ENCODE data around the gene ANKRD55.
"Not testable (repeated sequence)": the region's sequence is repeated elsewhere in the genome, so short reads cannot be mapped to it uniquely, and the experiment has no call there.

The ANKRD55 gene

DNA sequence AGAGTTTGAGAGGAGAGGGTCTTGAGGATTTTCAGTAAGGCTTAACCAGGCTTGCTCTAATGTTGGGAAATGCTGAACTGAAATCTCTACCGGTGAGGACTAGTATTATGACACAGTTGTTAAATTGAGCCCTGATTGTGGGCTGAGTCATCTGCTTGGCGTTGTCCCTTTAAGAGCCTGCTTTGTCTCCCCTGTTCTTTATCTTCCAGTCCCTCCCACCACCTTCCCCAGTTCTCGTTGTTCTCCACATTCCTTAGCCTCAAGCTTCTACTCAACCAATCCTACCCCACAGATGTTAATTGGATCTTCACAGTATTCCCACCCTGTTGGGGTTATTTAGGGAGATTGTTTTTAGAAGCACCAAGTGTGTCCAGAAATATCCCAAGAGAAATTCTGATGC, 57.6 kb downstream of the ANKRD55 start:
- Histone ChIP-seq H3K4me3 (no peak overlapping the region), H3K27ac (peak overlapping the region in 5 of 21 experiments; percentile 21 to 69 (median 46))

DNA sequence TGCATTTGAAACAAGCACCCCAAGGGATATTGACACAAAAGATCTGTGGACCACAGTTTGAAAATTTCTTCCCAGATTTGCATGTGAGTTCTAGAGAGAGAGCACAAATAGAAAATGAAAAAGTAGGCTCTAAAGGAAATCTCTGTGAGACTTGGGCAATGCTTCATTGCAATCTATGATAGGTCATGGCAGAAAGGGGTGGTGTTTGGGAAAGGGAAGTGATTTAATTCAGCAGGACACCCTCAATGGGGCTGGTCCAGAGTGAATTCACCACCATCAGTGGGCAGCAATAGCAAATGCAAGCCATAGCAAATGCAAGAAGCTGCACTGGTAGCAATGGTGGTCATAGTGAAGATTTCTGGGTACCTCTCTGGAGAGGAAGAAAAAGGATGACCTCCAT, 58.1 kb downstream of the ANKRD55 start:
- Histone ChIP-seq H3K27ac (peak overlapping the region in 5 of 21 experiments; percentile 21 to 69 (median 46)), H3K4me3 (no peak overlapping the region)

DNA sequence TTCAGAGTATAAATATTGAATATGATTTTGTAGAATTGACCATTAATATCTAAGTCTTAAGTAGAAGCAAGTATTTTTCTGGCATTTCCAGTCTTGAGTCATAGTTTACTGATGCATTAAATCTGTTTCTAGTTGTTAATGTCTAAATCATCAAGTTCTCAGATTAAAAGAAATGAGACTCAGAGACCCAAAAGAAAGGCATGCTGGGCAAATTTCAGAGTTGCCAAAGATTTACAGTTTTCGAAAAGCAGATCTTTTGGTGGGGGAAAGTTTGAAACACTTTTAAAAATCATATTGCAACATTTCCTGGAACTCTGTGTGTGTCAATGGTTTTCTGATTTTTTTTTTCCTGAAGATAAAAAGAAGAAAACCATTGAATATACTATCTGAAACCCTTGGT, 60.9 kb downstream of the ANKRD55 start:
- H3K4me3 ChIP-seq = no peak overlapping the region
- peak overlapping the region in 5 of 21 experiments; percentile 23 to 31 (median 29) for H3K27ac ChIP-seq

DNA sequence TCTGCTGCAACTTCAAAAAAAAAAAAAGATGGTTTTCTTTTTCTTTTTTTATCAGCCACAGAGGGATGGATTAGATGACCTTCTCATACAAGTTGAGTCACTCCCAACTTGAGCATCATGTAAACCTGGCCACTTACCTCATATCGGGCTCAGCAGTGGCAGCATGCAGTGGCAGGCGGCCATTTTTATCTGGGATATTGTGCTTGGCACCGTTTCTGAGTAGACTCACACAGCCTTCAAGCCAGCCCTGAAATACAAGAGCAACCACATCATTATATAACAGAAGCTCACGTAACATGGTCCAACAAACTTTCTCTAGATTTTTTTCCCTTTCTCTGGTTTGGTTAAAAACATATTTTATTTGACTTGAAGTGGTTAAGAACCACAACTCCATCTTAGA, 62.6 kb downstream of the ANKRD55 start:
- Histone ChIP-seq H3K27ac (peak overlapping the region in 1 of 21 experiments; percentile 41), H3K4me3 (no peak overlapping the region)

DNA sequence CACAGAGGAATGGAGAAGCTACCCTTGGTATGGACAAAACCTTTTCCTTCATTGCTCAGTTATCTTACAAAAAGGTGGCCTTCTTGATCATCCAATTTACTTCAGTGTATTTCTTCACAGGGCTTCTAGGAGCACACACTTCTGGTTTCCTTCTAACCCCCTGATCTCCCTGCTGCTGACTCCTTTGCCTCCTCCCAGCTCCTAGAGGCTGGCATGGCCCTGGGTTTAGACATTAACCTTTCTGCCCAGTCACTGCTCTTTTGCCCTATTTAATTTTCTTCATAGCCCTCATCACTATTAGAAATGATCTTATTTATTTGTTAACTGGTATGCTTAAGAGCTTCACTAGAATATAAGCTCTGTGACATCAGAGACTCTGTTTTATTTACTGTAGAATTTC, 63.2 kb downstream of the ANKRD55 start:
- Histone ChIP-seq H3K4me3 (no peak overlapping the region), H3K27ac (peak overlapping the region in 2 of 21 experiments; percentile 10 to 53)

DNA sequence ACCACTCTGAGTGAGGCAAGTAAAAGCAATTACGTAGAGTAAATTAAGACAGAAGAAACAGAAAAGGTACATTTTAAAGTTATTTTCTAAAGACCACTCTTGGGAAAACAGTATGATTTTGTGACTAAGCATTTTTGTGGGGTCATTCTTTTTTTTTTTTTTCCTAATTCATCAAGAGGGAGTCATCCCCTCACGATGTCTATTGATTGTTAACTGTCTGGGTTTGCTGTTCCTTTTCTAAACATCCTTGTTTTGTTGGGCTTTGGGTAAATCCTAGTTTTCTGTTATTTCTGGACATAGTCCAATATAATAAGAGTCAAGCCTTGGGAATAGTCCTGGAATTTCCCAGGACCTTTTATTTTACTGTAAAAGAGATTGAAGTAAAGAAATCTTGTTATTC, 63.8 kb downstream of the ANKRD55 start:
- Histone ChIP-seq H3K4me3 (no peak overlapping the region), H3K27ac (peak overlapping the region in 1 of 21 experiments; percentile 53)

DNA sequence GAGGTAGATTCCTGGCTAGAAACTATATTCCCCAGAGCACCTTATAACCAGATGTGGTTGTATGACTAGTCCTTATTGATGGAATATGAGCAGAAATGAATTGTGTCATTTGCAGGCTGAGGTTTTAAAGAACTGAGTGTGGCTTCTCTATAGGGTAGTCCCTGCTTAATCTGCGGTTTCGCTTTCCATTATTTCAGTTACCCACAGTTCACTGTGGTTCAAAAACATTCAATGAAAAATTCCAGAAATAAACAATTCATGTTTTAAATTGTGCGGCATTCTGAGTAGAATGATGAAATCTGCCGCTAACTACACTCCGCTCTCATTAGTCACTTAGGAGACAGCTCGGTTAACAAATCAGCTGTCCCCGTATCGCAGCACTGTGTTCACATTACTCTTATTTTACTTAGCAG, 65.1 kb downstream of the ANKRD55 start:
- H3K27ac ChIP-seq = no peak overlapping the region
- H3K4me3 ChIP-seq = no peak overlapping the region

DNA sequence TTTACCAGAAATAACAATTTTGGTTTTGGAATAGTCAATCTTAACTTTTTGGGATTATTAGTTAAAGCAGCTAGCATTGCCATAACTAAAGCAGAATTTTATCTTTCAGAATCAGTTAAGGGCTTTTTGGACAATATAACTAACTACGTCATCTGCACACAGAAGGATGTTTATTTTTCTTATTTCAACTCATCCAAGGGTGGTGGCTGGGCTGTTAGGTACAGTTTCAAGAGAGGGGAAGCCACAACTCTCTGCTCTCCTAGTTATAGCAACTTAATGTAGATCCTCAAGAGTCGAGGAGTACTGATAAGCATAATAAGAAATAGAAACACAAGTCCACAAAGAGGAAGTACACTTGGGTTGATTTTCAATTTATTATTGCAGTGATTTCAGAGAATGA, 65.6 kb downstream of the ANKRD55 start:
- Histone ChIP-seq H3K27ac (no peak overlapping the region), H3K4me3 (no peak overlapping the region)

DNA sequence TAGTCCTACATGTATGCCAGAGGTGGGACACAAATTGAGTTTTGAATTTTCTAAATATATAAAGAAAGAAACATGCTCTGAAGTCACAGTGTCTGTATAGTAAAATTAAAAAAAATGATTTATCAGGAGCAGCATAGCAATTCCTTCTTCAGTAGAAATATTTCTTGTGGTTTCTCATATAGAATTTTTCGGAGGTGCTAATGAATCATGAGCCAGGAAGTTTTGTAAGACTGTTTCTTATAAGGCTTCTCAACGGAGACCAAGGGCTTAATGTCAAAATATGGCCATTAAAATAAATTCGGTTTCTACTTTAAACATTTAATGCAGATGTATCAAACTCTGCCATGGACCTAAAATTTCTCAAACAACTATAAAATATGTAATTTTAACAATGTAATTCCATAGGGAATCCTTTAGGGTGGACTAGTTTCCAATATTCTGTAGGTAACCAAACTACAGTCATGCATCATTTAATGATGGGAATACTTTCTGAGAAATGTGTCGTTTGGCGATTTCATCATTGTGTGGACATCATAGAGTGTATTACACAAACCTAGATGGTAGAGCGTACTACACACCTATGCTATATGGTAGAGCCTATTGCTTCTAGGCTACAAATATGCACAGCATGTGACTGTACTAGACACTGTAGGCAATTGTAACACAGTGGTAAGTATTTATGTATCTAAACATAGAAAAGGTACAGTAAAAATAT, 66.3 kb downstream of the ANKRD55 start:
- H3K4me3 ChIP-seq = no peak overlapping the region
- H3K27ac ChIP-seq = no peak overlapping the region

DNA sequence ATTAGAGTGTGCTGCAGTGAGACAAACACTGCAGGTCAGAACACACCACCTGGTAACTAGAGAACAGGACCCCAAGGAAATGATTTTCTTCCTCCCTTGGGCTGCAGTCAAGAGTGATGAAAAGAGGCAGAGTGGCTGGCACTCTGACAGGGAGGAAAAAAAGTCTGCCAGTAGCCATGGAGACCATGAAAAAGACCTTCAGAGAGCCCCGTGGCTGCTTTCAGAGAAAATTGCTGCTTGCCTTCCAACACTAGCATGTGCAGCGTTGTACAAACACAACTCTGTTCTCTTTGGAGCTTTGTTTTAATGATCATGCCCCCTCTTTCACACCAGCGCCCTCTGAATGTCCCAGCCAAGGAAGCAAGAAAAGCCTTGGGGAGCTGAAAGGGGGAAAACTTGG, 68.8 kb downstream of the ANKRD55 start:
- Histone ChIP-seq H3K27ac (no peak overlapping the region), H3K4me3 (no peak overlapping the region)

DNA sequence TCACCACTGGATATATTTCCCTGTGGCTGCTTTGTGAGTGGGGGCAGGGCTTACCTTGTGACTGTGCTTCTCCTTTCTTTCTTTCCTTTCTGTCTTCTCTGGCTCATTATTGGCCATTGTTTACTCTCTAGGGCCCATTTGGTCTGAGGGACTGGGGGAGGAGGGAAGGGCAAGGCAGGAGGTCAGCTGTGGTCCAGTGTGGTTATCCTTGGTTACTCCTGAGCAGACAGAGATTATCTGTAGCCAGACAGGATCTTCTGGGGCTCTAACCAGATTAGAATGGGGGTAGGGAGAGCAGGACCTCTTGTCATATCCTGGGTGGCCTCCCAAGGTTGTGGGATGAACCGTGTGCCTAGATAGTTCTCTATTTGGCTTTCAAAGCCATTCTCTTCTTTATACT, 71.2 kb downstream of the ANKRD55 start:
- Histone ChIP-seq H3K4me3 (no peak overlapping the region), H3K27ac (no peak overlapping the region)

DNA sequence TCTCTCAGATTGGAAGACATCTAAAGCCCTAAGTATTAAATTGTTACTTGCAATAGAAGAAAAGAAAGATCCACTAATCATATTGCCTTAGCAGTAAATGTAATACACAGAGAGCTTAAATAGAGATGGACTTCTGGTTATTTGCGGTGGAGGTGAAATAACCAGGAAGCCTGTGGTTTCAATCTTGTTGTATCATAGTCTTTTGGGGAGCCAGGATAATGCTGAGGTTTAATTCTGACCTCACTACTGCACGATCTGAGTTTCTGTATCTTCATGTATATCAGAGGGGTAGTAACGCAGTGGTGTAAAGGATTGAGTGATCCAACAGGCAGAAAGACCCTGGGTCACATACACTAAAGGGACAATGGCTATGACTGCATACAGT, 71.7 kb downstream of the ANKRD55 start:
- no peak overlapping the region for H3K27ac ChIP-seq
- H3K4me3 ChIP-seq = no peak overlapping the region

DNA sequence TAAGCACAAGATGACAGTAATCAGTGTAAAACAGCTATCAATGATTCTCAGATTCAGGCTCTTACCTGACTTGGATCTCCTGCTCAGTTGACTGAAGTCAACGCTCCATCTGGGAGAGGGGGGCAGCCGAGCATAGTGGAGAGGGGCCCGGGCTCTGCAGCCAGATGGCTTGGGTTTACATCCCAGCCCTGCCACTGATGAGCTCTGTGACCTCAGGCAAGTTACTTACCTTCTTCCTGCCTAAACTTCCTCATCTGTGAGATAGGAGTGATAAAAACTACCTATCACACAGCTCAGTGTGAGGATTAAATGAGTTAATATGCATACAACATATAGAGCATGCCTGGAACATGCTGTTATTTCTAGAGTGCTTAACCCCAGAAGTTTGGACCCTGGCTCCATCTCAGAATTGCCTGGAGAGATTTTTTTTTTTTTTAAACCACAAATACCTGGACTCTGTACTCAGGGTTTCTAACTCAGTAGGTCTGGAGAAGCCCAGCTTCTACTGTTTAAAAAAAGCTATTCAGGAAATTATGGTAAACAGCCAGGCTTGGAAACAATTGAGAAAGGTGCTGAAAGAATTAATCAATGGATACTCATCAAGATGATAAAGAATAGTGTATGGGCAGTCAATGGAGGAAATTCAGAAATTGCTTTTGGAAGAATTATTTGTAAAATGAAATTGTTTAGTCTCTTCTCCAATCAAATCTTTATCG, 72.2 kb downstream of the ANKRD55 start:
- Histone ChIP-seq H3K27ac (peak overlapping the region in 1 of 21 experiments; percentile 20), H3K4me3 (no peak overlapping the region)

DNA sequence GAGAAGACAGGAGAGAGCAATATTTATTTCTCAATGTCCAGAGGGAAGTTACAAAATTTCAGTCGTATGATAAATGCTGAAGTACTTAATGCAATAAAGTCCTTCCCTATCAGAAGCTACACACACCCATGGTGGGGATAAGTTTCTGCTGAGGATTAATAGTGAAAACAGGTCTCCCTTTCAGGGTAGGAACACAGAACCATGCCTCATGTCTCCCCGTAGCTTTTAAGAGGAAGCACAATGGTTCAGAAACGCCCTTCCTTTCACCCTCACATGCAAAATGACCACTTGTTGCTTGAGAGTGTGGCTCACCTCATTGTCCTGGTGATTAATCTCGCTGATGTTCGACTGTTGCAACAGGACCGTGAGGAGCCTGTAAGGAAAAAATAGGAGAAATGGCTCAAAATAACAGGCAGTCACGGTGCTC, 73.6 kb downstream of the ANKRD55 start:
- Histone ChIP-seq H3K27ac (peak overlapping the region in 5 of 21 experiments; percentile 9 to 59 (median 34)), H3K4me3 (no peak overlapping the region)

DNA sequence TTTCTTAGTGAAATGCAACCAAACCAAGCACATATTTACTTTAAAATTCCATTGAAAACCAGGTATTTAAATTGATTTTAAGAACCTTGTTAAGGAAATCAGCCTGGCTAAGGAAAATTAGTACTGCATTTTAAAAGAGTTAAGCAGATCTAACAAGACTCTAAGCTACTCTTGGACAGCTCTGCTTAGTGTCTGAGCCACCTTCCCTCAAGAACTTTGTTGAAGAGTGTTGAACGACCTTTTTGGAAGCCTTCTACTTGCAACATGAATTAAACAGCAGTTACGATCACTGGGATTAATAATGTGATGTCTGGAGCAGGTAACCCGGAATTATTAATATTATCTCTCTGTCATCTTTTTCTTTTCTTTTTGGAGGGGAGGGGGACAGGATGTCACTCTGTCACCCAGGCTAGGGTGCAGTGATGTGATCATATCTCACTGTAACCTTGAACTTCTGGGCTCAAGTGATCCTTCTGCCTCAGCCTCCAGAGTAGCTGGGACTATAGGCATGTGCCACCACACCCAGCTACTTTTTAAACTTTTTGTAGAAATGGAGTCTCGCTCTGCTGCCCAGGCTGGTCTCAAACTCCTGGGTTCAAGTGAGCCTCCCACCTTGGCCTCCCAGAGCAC, 74.7 kb downstream of the ANKRD55 start:
- H3K27ac ChIP-seq = peak overlapping the region in 2 of 21 experiments; percentile 57 to 59
- H3K4me3 ChIP-seq = no peak overlapping the region

DNA sequence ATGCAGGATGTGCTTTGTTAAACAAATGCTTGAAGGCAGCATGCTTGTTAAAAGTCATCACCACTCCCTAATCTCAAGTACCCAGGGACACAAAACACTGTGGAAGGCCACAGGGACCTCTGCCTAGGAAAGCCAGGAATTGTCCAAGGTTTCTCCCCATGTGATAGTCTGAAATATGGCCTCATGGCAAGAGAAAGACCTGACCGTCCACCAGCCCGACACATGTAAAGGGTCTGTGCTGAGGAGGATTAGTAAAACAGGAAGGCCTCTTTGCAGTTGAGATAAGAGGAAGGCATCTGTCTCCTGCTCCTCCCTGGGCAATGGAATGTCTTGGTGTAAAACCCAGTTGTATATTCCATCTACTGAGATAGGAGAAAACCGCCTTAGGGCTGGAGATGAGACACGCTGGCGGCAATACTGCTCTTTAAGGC, 75.9 kb downstream of the ANKRD55 start:
- not testable (repeated sequence) for H3K4me3 ChIP-seq
- peak overlapping the region in 3 of 21 experiments; percentile 50 to 70 (median 53) for H3K27ac ChIP-seq

DNA sequence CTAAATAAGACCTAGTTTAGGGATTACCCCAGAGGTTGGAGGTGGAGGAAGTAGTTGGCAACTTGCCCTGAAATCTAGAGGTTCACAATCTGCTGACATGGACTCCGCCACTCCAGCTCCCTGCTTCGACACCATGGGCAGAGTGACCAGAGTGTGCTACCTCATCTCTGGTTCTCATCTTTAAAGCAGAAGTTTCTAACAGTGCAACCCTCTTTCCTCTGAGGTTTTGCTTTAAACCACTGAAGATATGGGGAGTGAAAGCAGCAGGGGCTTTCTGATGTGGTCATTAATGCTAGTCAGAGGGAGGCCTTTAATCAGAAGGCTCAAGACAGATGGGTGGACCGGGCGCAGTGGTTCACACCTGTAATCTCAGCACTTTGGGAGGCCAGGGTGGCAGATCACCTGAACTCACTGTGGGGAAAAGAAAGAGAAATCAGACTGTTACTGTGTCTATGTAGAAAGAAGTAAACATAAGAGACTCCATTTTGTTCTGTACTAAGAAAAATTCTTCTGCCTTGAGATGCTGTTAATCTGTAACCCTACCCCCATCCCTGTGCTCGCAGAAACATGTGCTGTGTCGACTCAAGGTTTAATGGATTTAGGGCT, 76.4 kb downstream of the ANKRD55 start:
- peak overlapping the region in 7 of 21 experiments; percentile 5 to 70 (median 33) for H3K27ac ChIP-seq

DNA sequence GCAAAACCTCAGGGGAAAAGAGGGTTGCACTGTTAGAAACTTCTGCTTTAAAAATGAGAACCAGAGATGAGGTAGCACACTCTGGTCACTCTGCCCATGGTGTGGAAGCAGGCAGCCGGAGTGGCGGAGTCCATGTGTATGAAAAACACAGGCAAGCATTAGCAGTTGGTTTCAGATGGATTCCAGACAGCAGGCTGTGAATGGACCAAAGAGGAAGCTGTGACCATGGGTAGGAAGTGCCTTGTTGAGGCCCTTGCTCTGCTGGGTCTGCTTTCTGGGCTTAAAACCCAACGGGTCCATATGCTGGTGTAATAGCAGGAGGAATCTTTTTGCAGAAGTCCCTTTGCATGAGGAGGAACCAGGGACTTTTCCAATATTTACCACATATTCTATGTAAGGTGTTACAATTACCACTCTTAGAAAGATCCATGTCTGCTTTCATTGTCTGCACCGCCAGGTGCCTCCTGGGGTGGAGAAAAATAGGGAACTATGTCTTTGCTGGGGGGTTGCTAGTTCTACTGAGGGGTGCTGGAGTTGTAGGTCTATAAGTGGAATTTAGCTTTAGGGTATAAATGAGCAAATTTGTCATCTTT, 77.0 kb downstream of the ANKRD55 start:
- peak overlapping the region in 6 of 21 experiments; percentile 5 to 70 (median 40) for H3K27ac ChIP-seq
- no peak overlapping the region for H3K4me3 ChIP-seq

More for the DNA sequence above, 76.4 kb downstream of the ANKRD55 start:
- H3K4me3 ChIP-seq = not testable (repeated sequence)

DNA sequence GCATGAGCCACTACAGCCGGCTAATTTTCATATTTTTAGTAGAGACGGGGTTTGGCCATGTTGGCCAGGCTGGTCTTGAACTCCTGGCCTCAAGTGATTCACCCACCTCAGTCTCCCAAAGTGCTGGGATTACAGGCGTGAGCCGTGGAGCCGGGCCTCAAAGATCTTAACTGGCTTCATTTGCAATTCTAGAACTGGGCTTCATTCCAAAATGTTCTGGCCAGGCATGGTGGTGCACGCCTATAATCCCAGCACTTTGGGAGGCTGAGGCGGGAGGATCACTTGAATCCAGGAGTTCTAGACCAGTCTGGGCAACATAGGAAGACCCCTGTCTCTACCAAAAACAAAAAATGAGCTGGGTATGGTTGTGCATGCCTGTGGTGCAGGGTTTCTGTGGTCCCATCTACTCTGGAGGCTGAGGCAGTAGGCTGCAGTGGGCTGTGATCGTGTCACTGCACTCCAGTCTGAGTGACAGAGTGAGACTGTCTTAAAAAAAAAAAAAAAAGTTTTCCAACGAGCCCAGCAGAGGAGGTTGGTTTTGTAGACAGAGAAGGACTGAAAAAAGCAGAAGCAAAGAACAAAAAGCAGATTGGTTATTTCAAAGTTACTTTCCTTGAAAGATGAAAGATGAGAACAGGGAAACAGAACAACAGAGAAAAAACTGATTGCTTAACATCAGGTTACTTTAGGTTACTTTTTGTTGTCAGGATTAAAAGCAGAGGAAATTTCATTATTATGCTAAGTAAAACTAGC, 78.2 kb downstream of the ANKRD55 start:
- H3K4me3 ChIP-seq = no peak overlapping the region
- peak overlapping the region in 8 of 21 experiments; percentile 2 to 70 (median 42) for H3K27ac ChIP-seq
